ENCODE data around the gene TNFRSF13B. TPM values are rescaled to one million over a fixed set of nuclear protein-coding genes. Genes with fewer than 3 reads are reported as not detected.
"Not testable (repeated sequence)": the region's sequence is repeated elsewhere in the genome, so short reads cannot be mapped to it uniquely, and the experiment has no call there.

TNFRSF13B gene
- polyA plus RNA-seq (ENCODE audit: insufficient read length), result 0.13 TPM

GRCh38 chr17:16971458-16972338 is at the start of gene TNFRSF13B:
Gene TNFRSF13B, minus strand, starts transcription at chr17:16972118. Its CDS starts 43 bp downstream, at chr17:16972075.
- no peak for DNase-seq (ENCODE audit: low read depth)

GRCh38 chr17:17021194-17021863 is 49.4 kb upstream of the TNFRSF13B start:
- no peak for DNase-seq (ENCODE audit: low read depth)

GRCh38 chr17:17020821-17021193 is 48.9 kb upstream of the TNFRSF13B start:
- DNase-seq (ENCODE audit: low read depth), result no peak

- DNase-seq (ENCODE audit: low read depth), result no peak
Measured at GRCh38 chr17:17019891-17020456, 48.1 kb upstream of the TNFRSF13B start.

- no peak for DNase-seq (ENCODE audit: low read depth)
Measured at GRCh38 chr17:17019430-17019762, 47.5 kb upstream of the TNFRSF13B start.

GRCh38 chr17:17018612-17019429 is 46.9 kb upstream of the TNFRSF13B start:
- no peak for DNase-seq (ENCODE audit: low read depth)

GRCh38 chr17:17018021-17018441 is 46.1 kb upstream of the TNFRSF13B start:
- no peak for DNase-seq (ENCODE audit: low read depth)

- DNase-seq (ENCODE audit: low read depth), result no peak
Measured at GRCh38 chr17:17017343-17018014, 45.6 kb upstream of the TNFRSF13B start.

GRCh38 chr17:17016199-17017197 is 44.6 kb upstream of the TNFRSF13B start:
- not testable (repeated sequence) for DNase-seq (ENCODE audit: low read depth)

GRCh38 chr17:17015230-17015629 is 43.3 kb upstream of the TNFRSF13B start:
- DNase-seq (ENCODE audit: low read depth), result no peak

- not testable (repeated sequence) for DNase-seq (ENCODE audit: low read depth)
Measured at GRCh38 chr17:17014748-17015124, 42.8 kb upstream of the TNFRSF13B start.

- not testable (repeated sequence) for DNase-seq (ENCODE audit: low read depth)
Measured at GRCh38 chr17:17013828-17014747, 42.2 kb upstream of the TNFRSF13B start.

- not testable (repeated sequence) for DNase-seq (ENCODE audit: low read depth)
Measured at GRCh38 chr17:17011043-17011907, 39.4 kb upstream of the TNFRSF13B start.

GRCh38 chr17:17010545-17011034 is 38.7 kb upstream of the TNFRSF13B start:
- DNase-seq (ENCODE audit: low read depth), result not testable (repeated sequence)

- not testable (repeated sequence) for DNase-seq (ENCODE audit: low read depth)
Measured at GRCh38 chr17:17009972-17010371, 38.1 kb upstream of the TNFRSF13B start.

GRCh38 chr17:17008621-17009397 is 36.9 kb upstream of the TNFRSF13B start:
- DNase-seq (ENCODE audit: low read depth), result not testable (repeated sequence)

GRCh38 chr17:17007891-17008290 is 36.0 kb upstream of the TNFRSF13B start:
- DNase-seq (ENCODE audit: low read depth), result not testable (repeated sequence)

Data from forelimb muscle (tissue), 1 donor.